ENCODE measurements around the gene C3orf52. TPM values are rescaled to one million over a fixed set of nuclear protein-coding genes. Genes with fewer than 3 reads are reported as not detected.

Gene C3orf52
- total and polyA plus RNA-seq, 2 experiments from 2014 or later, result 8.1 to 16.6 TPM

DNA sequence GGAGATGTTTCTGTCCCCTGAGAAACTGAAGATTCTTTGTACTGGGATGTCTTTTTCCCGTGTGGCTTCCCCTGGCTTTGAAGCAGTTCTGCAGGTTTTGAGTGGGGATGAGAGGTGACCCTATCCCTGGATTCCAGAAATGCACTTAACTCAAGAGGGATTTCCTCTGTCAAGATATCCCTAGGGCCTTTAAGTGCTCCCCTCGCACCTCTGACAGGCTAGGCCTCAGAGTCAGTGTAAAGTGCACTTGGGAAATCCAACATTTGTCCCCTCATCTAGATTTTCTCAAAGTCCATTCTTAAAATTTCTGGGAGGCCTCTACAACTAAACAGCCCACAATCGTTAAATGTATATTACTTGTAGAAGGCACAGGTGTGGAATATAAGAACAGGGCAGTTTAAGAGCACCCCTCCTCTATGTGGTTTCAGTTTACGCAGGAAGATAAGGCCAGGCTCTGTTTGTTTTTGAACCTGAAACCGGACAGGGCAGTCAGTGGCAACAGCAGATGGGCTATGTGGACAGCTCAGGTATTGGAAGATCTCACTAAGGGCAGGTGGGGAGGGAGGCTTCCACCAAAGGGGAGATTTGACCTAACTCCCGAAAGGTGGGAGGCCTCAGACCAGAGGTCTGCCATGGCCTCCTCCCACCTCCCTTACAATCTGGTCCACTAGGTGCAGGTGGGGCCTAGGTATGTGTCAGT, 4.8 kb downstream of the C3orf52 start:
- H3K4me3 ChIP-seq, result no peak overlapping the region
- ATAC-seq, result no peak
- Mint-ChIP-seq H3K27ac (0 out of 2 replicates have a peak overlapping the region, but pooled peaks have one; percentile 15), H3K9me3 (no peaks in the 10 kb centered on the region), H3K4me3 (no peak overlapping the region), H3K36me3 (ENCODE audit: low read depth) (no peaks in the 10 kb centered on the region; the same call in 2 of the 3 replicates), H3K27me3 (ENCODE audit: insufficient read depth, low read depth, poor library complexity) (peaks cover 4% of the 10 kb centered on the region), H3K4me1 (peaks cover 37% of the 10 kb centered on the region)
- H3K9me2 ChIP-seq (ENCODE audit: insufficient read depth), result peaks cover 4% of the 10 kb centered on the region; the same call in 1 of the 2 replicates
- peaks cover 3% of the 10 kb centered on the region; the same call in 1 of the 2 replicates for H4K20me1 ChIP-seq (replicated peaks; ENCODE audit: insufficient read depth)
- no peaks in the 10 kb centered on the region for H3K36me3 ChIP-seq (ENCODE audit: insufficient read depth)
- TF ChIP-seq EZH2 (IDR thresholded peaks at IDR 0.05; ENCODE audit: low read depth, unreplicated experiment) (no peak), STAT1 (IDR thresholded peaks at IDR 0.05; ENCODE audit: unreplicated experiment) (no peak), ZNF331 (CRISPR knock-in tag; IDR thresholded peaks at IDR 0.05; ENCODE audit: low read depth) (no peak), CREB1 (CRISPR knock-in tag; IDR thresholded peaks at IDR 0.05; ENCODE audit: low read depth) (no peak), POLR2AphosphoS5 (IDR thresholded peaks at IDR 0.05; ENCODE audit: low read depth) (no peak), ZNF114 (CRISPR knock-in tag; IDR thresholded peaks at IDR 0.05) (no peak)
- TF ChIP-seq, protein P1, sequence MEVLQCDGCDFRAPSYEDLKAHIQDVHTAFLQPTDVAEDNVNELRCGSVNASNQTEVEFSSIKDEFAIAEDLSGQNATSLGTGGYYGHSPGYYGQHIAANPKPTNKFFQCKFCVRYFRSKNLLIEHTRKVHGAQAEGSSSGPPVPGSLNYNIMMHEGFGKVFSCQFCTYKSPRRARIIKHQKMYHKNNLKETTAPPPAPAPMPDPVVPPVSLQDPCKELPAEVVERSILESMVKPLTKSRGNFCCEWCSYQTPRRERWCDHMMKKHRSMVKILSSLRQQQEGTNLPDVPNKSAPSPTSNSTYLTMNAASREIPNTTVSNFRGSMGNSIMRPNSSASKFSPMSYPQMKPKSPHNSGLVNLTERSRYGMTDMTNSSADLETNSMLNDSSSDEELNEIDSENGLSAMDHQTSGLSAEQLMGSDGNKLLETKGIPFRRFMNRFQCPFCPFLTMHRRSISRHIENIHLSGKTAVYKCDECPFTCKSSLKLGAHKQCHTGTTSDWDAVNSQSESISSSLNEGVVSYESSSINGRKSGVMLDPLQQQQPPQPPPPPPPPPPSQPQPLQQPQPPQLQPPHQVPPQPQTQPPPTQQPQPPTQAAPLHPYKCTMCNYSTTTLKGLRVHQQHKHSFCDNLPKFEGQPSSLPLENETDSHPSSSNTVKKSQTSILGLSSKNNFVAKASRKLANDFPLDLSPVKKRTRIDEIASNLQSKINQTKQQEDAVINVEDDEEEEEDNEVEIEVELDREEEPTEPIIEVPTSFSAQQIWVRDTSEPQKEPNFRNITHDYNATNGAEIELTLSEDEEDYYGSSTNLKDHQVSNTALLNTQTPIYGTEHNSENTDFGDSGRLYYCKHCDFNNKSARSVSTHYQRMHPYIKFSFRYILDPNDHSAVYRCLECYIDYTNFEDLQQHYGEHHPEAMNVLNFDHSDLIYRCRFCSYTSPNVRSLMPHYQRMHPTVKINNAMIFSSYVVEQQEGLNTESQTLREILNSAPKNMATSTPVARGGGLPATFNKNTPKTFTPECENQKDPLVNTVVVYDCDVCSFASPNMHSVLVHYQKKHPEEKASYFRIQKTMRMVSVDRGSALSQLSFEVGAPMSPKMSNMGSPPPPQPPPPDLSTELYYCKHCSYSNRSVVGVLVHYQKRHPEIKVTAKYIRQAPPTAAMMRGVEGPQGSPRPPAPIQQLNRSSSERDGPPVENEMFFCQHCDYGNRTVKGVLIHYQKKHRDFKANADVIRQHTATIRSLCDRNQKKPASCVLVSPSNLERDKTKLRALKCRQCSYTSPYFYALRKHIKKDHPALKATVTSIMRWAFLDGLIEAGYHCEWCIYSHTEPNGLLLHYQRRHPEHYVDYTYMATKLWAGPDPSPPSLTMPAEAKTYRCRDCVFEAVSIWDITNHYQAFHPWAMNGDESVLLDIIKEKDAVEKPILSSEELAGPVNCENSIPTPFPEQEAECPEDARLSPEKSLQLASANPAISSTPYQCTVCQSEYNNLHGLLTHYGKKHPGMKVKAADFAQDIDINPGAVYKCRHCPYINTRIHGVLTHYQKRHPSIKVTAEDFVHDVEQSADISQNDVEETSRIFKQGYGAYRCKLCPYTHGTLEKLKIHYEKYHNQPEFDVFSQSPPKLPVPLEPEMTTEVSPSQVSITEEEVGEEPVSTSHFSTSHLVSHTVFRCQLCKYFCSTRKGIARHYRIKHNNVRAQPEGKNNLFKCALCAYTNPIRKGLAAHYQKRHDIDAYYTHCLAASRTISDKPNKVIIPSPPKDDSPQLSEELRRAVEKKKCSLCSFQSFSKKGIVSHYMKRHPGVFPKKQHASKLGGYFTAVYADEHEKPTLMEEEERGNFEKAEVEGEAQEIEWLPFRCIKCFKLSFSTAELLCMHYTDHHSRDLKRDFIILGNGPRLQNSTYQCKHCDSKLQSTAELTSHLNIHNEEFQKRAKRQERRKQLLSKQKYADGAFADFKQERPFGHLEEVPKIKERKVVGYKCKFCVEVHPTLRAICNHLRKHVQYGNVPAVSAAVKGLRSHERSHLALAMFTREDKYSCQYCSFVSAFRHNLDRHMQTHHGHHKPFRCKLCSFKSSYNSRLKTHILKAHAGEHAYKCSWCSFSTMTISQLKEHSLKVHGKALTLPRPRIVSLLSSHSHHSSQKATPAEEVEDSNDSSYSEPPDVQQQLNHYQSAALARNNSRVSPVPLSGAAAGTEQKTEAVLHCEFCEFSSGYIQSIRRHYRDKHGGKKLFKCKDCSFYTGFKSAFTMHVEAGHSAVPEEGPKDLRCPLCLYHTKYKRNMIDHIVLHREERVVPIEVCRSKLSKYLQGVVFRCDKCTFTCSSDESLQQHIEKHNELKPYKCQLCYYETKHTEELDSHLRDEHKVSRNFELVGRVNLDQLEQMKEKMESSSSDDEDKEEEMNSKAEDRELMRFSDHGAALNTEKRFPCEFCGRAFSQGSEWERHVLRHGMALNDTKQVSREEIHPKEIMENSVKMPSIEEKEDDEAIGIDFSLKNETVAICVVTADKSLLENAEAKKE (CRISPR knock-in tag; IDR thresholded peaks at IDR 0.05), result no peak
- H2AFZ ChIP-seq, result no peak overlapping the region
- H3K4me1 ChIP-seq (ENCODE audit: insufficient read depth), result peaks cover 29% of the 10 kb centered on the region
- DNase-seq (ENCODE audit: low spot score), result no peak
- H3F3A ChIP-seq (replicated peaks; ENCODE audit: low read depth), result no peaks in the 10 kb centered on the region
- no peaks in the 10 kb centered on the region for H3K27me3 ChIP-seq (ENCODE audit: insufficient read depth)
- H3K79me2 ChIP-seq (replicated peaks; ENCODE audit: insufficient read depth), result peaks cover 57% of the 10 kb centered on the region
- no peak overlapping the region for H3K27ac ChIP-seq (ENCODE audit: low read depth)
- H3K4me2 ChIP-seq, result no peak overlapping the region

Data from GM23338 (cell line).